H1 (cell line): Measurements from ENCODE around the gene NLN. TPM values are rescaled to one million over a fixed set of nuclear protein-coding genes. Genes with fewer than 3 reads are reported as not detected.

Source experiments
- CTCF ChIA-PET: fragments of 300-600 bp; sonication (Branson Sonifier 250); formaldehyde crosslinking; loops from one replicate; lab custom pipeline; 2021; ENCODE audit not compliant: partially characterized antibody; lab: Charles Lee
- POLR2A ChIA-PET: fragments of 300-600 bp; sonication (Branson Sonifier 250); formaldehyde crosslinking; loops from one replicate; lab custom pipeline; 2021; ENCODE audit warnings: inconsistent platforms; ENCODE audit not compliant: partially characterized antibody; lab: Charles Lee
- DNase-seq, 2 experiments: peaks; one replicate each; pipeline versions ENCODE4 v3.0.0 to v3.0.0-alpha.2; 2010 to 2022; ENCODE audit warnings: low spot score in 2 of 2, low read depth in 1 of 2, mixed read lengths in 1 of 2
- FAIRE-seq: peaks from 2 replicates; lab custom pipeline; 2011; peaks lifted over from hg19 to GRCh38; lab: Jason Lieb, UNC
- H2AFZ ChIP-seq: 2 replicates; pipeline ENCODE4 v1.8.1; 2012; ENCODE audit warnings: low read length, inconsistent platforms
- H2AK5ac ChIP-seq: 2 replicates; pipeline ENCODE4 v1.6.1; 2013; ENCODE audit warnings: low read depth, low read length
- H2BK120ac ChIP-seq: replicated peaks from 2 replicates; pipeline ENCODE3; 2013; ENCODE audit warnings: low read depth, low read length, inconsistent platforms
- H2BK12ac ChIP-seq: 2 replicates; pipeline ENCODE4 v1.6.1; 2013; ENCODE audit warnings: low read depth, low read length
- H2BK15ac ChIP-seq: 2 replicates; pipeline ENCODE4 v1.6.1; 2013; ENCODE audit warnings: low read length
- H2BK20ac ChIP-seq: 2 replicates; pipeline ENCODE4 v1.6.1; 2013; ENCODE audit warnings: low read length
- H2BK5ac ChIP-seq: 2 replicates; pipeline ENCODE4 v1.6.1; 2013; ENCODE audit warnings: low read depth, low read length
- H3K14ac ChIP-seq: 2 replicates; pipeline ENCODE4 v1.6.1; 2013; ENCODE audit warnings: inconsistent platforms; ENCODE audit not compliant: insufficient read length
- H3K18ac ChIP-seq: 2 replicates; pipeline ENCODE4 v1.6.1; 2013; ENCODE audit warnings: low read length; ENCODE audit errors: extremely low read depth
- H3K23ac ChIP-seq: 2 replicates; pipeline ENCODE4 v1.6.1; 2013; ENCODE audit warnings: inconsistent platforms; ENCODE audit not compliant: insufficient read length
- H3K23me2 ChIP-seq: 2 replicates; pipeline ENCODE4 v1.6.1; 2013; ENCODE audit warnings: low read depth, low read length
- H3K27ac ChIP-seq: 2 replicates; pipeline ENCODE4 v1.6.1; 2011; ENCODE audit warnings: low read depth, low read length, inconsistent platforms
- H3K27me3 ChIP-seq, 4 experiments: replicated peaks in 1 of 4; 1 replicate in 1 of 4; 2 replicates in 3 of 4; pipeline versions ENCODE4 v1.6.1 to v1.8.1; 2011 to 2013; ENCODE audit warnings: low read length in 3 of 4, mild to moderate bottlenecking in 3 of 4, inconsistent platforms in 2 of 4, mixed read lengths in 2 of 4, moderate library complexity in 1 of 4; ENCODE audit not compliant: control insufficient read depth in 3 of 4, insufficient read depth in 3 of 4; ENCODE audit errors: extremely low read depth in 1 of 4
- H3K36me3 ChIP-seq, 4 experiments: 2 replicates each; pipeline versions ENCODE4 v1.6.1 to v1.8.1; 2011 to 2013; ENCODE audit warnings: mild to moderate bottlenecking in 4 of 4, low read length in 3 of 4, moderate library complexity in 2 of 4, control low read depth in 1 of 4, inconsistent platforms in 1 of 4; ENCODE audit not compliant: insufficient read depth in 4 of 4, control insufficient read depth in 2 of 4
- H3K4ac ChIP-seq: replicated peaks from 2 replicates; pipeline ENCODE3; 2013; ENCODE audit warnings: low read length, low read depth, mixed read lengths, inconsistent platforms; ENCODE audit not compliant: insufficient read length
- H3K4me1 ChIP-seq, 4 experiments: replicated peaks in 1 of 4; 1 replicate in 1 of 4; 2 replicates in 3 of 4; pipeline versions ENCODE4 v1.6.1 to v1.8.1; 2011 to 2013; ENCODE audit warnings: low read length in 3 of 4, inconsistent platforms in 2 of 4, mixed read lengths in 1 of 4; ENCODE audit not compliant: insufficient read depth in 4 of 4, control insufficient read depth in 3 of 4
- H3K4me2 ChIP-seq, 2 experiments: 2 replicates each; pipeline versions ENCODE4 v1.6.1 to v1.8.1; 2011 to 2013; ENCODE audit warnings: low read depth in 2 of 2, low read length in 2 of 2, control low read depth in 1 of 2, inconsistent platforms in 1 of 2, mild to moderate bottlenecking in 1 of 2; ENCODE audit not compliant: insufficient read depth in 1 of 2
- H3K4me3 ChIP-seq, 4 experiments: fragments of 200-600, 300-600 bp in 1 of 4; sonication (generic), shearing (Covaris generic), sonication (Bioruptor Twin) in 1 of 4; 2 replicates each; pipeline versions ENCODE4 v1.5.1 to v1.8.1; 2011 to 2016; ENCODE audit warnings: low read length in 4 of 4, low read depth in 3 of 4, control low read depth in 2 of 4, inconsistent platforms in 2 of 4, mild to moderate bottlenecking in 2 of 4, mixed read lengths in 1 of 4, moderate library complexity in 1 of 4; ENCODE audit not compliant: insufficient read depth in 2 of 4; ENCODE audit errors: extremely low read depth in 1 of 4
- H3K56ac ChIP-seq: replicated peaks from 2 replicates; pipeline ENCODE3; 2013; ENCODE audit warnings: low read depth, mild to moderate bottlenecking, mixed read lengths, low read length, inconsistent platforms; ENCODE audit not compliant: insufficient read length
- H3K79me1 ChIP-seq: 2 replicates; pipeline ENCODE4 v1.6.1; 2013; ENCODE audit warnings: low read depth, low read length, control low read depth
- H3K79me2 ChIP-seq, 2 experiments: 2 replicates each; pipeline versions ENCODE4 v1.6.1 to v1.8.1; 2012 to 2013; ENCODE audit warnings: low read length in 2 of 2, mild to moderate bottlenecking in 2 of 2, inconsistent platforms in 1 of 2; ENCODE audit not compliant: insufficient read depth in 2 of 2, control insufficient read depth in 1 of 2
- H3K9ac ChIP-seq, 4 experiments: replicated peaks in 1 of 4; 1 replicate in 1 of 4; 2 replicates in 3 of 4; pipeline versions ENCODE4 v1.6.1 to v1.8.1; 2011 to 2013; ENCODE audit warnings: low read depth in 3 of 4, low read length in 3 of 4, control low read depth in 2 of 4, mild to moderate bottlenecking in 2 of 4, moderate library complexity in 2 of 4, inconsistent platforms in 1 of 4; ENCODE audit errors: extremely low read depth in 1 of 4
- H3K9me3 ChIP-seq, 2 experiments: 2 replicates each; pipeline versions ENCODE4 v1.6.1 to v1.8.1; 2012 to 2013; ENCODE audit warnings: mild to moderate bottlenecking in 2 of 2, moderate library complexity in 2 of 2, control low read depth in 1 of 2, inconsistent platforms in 1 of 2, low read depth in 1 of 2, low read length in 1 of 2, mixed read lengths in 1 of 2; ENCODE audit not compliant: insufficient read depth in 2 of 2
- H4K20me1 ChIP-seq, 2 experiments: replicated peaks in 1 of 2; 2 replicates each; pipeline versions ENCODE3 to v1.8.1; 2011 to 2013; ENCODE audit warnings: inconsistent platforms in 2 of 2, low read length in 2 of 2, mild to moderate bottlenecking in 1 of 2; ENCODE audit not compliant: insufficient read depth in 2 of 2, control insufficient read depth in 1 of 2
- H4K5ac ChIP-seq: 2 replicates; pipeline ENCODE4 v1.6.1; 2013; ENCODE audit warnings: low read length, low read depth, mixed read lengths, inconsistent platforms; ENCODE audit not compliant: insufficient read length
- H4K8ac ChIP-seq: 2 replicates; pipeline ENCODE4 v1.8.0; 2013; ENCODE audit warnings: mild to moderate bottlenecking, moderate library complexity, low read length, inconsistent platforms; ENCODE audit not compliant: insufficient read depth; ENCODE audit errors: extremely low read depth
- H4K91ac ChIP-seq: replicated peaks from 2 replicates; pipeline ENCODE3; 2013; ENCODE audit warnings: low read length, mixed read lengths, inconsistent platforms; ENCODE audit not compliant: insufficient read length
- ASH2L ChIP-seq: fragments of 200-600, 300-600 bp; sonication (generic); IDR thresholded peaks from one replicate; pipeline ENCODE4 v1.7.1; 2017; ENCODE audit warnings: low read length
- CBX5 ChIP-seq: fragments of 300-800, 300-1000 bp; sonication (generic); IDR thresholded peaks from 2 replicates; pipeline ENCODE4 v1.7.1; 2016; ENCODE audit warnings: antibody characterized with exemption, low read length, low read depth
- CHD2 ChIP-seq: IDR thresholded peaks from 2 replicates; pipeline ENCODE4 v1.6.1; 2012; ENCODE audit warnings: low read length, improper control_type of control experiment
- GABPA ChIP-seq: IDR thresholded peaks from 2 replicates; pipeline ENCODE4 v1.6.1; 2011; ENCODE audit warnings: mild to moderate bottlenecking, low read length, moderate library complexity, borderline replicate concordance; ENCODE audit not compliant: insufficient read depth
- HDAC6 ChIP-seq: IDR thresholded peaks from one replicate; pipeline ENCODE4 v1.7.1; 2012; ENCODE audit warnings: low read depth, mild to moderate bottlenecking, inconsistent platforms, low read length, moderate library complexity
- NRF1 ChIP-seq: IDR thresholded peaks from 2 replicates; pipeline ENCODE4 v1.6.1; 2011; ENCODE audit warnings: mild to moderate bottlenecking, low read depth, low read length, improper control_type of control experiment
- POU5F1 ChIP-seq: IDR thresholded peaks from 2 replicates; pipeline ENCODE4 v1.6.1; 2011; ENCODE audit warnings: low read depth, mild to moderate bottlenecking, low read length, moderate library complexity
- RBBP5 ChIP-seq: IDR thresholded peaks from 2 replicates; pipeline ENCODE4 v1.7.1; 2012; ENCODE audit warnings: low read depth, mild to moderate bottlenecking, inconsistent platforms, low read length, moderate library complexity, borderline replicate concordance
- SUZ12 ChIP-seq: fragments of 200-600 bp; sonication (generic); IDR thresholded peaks from 2 replicates; pipeline ENCODE4 v1.6.1; 2012; ENCODE audit warnings: mild to moderate bottlenecking, inconsistent platforms, low read length, moderate library complexity, mixed read lengths
- TBP ChIP-seq: IDR thresholded peaks from 2 replicates; pipeline ENCODE4 v1.6.1; 2011; ENCODE audit warnings: low read depth, low read length, improper control_type of control experiment
- TEAD4 ChIP-seq: IDR thresholded peaks from 2 replicates; pipeline ENCODE4 v1.6.1; 2012; ENCODE audit warnings: low read depth, low read length, inconsistent platforms, mixed read lengths
- ZNF274 ChIP-seq: IDR thresholded peaks from 2 replicates; pipeline ENCODE4 v1.7.0; 2012; ENCODE audit warnings: low read length, borderline replicate concordance; ENCODE audit errors: extremely low read depth
- WGBS, 2 experiments: shearing (Covaris generic) in 1 of 2; methylation state at CpG; one replicate each; pipeline versions ENCODE4 v1.1.6 to v1.1.7; 2013 to 2015; ENCODE audit warnings: low lambda C conversion rate in 2 of 2, mixed read lengths in 2 of 2, inconsistent platforms in 1 of 2, low coverage in 1 of 2, missing lambda C conversion rate in 1 of 2; ENCODE audit not compliant: insufficient replicate concordance in 2 of 2, insufficient coverage in 1 of 2, insufficient read length in 1 of 2; ENCODE audit errors: extremely low coverage in 1 of 2, missing lambda C conversion rate in 1 of 2; 5-methylcytosine and 5-hydroxymethylcytosine counted together
- polyA plus RNA-seq, 7 experiments: library from polyadenylated mRNA; depleted of rRNA in 3 of 7; stranded (reverse) in 5 of 7; unstranded in 2 of 7; fragments of >200 nt in 5 of 7; fragments of 200-250 nt in 2 of 7; gene quantifications; 1 replicate in 5 of 7; 2 replicates in 1 of 7; 4 replicates in 1 of 7; pipeline versions ENCODE4 v1.2.1 to v1.2.3, GENCODE V29; 2011 to 2013; ENCODE audit warnings: missing spikeins in 2 of 7, mixed read lengths in 2 of 7
- total RNA-seq: library from RNA; stranded (reverse); fragmentation: NEBNext Ultra II Directional; extraction: Animal tissue kit (Norgen Biotek cat#: 25700); gene quantifications from 2 replicates; pipeline ENCODE4 v1.2.1, GENCODE V29; 2021

The NLN gene
- total and polyA plus RNA-seq, 2 of the 8 experiments (the other 6 are each of a cell fraction or from before 2014, with no cell fraction given) = 46.7 to 192 TPM

DNA sequence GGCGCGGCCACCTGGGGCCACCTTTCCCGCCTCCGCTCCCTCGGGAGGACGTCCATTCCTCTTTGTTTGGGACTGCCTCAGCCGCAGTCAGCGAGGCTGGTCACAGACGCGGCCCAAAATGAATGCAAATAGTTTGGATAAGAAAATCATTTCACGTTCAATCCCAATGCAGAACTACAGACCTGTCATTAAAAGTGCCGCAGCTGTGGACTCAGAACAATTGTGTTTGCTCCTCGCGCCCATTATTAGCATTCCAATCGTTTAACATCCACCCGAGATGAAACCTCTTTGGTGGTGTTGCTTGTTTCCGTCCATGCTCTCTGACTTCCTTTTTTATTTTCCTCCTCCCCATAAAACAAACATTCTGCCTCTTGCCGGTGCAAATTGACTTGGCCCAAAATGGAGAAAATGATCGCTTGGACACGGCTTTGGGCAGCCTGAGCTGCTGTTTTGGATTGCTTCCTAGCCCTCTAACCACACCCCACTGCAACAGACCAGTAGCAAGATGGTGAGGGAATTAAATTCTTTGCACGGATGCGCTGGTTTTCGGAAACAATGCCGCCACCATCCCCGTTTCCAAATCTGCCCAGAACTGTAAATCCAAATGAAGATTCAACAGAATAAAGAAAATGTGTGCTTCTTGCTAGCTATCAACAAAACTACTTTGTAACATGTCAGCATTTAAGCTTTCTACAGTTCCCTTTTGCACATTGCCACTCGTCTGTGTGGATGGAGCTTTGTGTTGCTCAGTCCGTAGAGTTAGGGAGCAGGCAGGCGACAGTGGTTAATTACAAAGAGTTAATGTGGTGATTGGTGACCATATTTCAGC is 784 bp downstream of the NLN start:
- DNase-seq (peak in 1 of 2 experiments; percentile 52), FAIRE-seq (peak; percentile 52)
- Histone ChIP-seq H3K4me2 (peak overlapping the region; percentile 71 to 86), H4K8ac (peak overlapping the region; percentile 92; the same call in 1 of the 2 replicates), H3K9ac (peak overlapping the region; percentile 85 to 99 (median 94)), H3K23me2 (peaks cover 9% of the 10 kb centered on the region), H3K9me3 (no peaks in the 10 kb centered on the region), H2BK20ac (no peak overlapping the region), H2BK12ac (peak overlapping the region; percentile 2; the same call in 1 of the 2 replicates), H3K23ac (no peak overlapping the region), H3K56ac (peak overlapping the region; percentile 1), H3K79me2 (peaks cover 17 to 50% of the 10 kb centered on the region in 2 experiments), H4K91ac (peak overlapping the region; percentile 63), H3K4me3 (peak overlapping the region; percentile 78 to 95 (median 88)), H2AFZ (0 out of 2 replicates have a peak overlapping the region, but pooled peaks have one; percentile 0), H3K4ac (no peak overlapping the region), H4K5ac (no peak overlapping the region), H2AK5ac (no peak overlapping the region; the same call in 1 of the 2 replicates), H3K36me3 (no peaks in the 10 kb centered on the region; a peak in 1 of 8 replicates), H2BK120ac (no peak overlapping the region), H3K4me1 (no peaks in the 10 kb centered on the region), H3K79me1 (0 out of 2 replicates have a peak, but pooled peaks cover 4% of the 10 kb centered on the region), H4K20me1 (peaks cover 6% of the 10 kb centered on the region in 2 experiments), H3K27me3 (no peaks in the 10 kb centered on the region), H3K27ac (peak overlapping the region; percentile 77), H3K14ac (no peak overlapping the region), H2BK5ac (peak overlapping the region; percentile 84), H2BK15ac (no peak overlapping the region), H3K18ac (peak overlapping the region; percentile 81; the same call in 1 of the 2 replicates)
- ChIA-PET POLR2A (interaction anchor here (0.6 to 2.6 kb wide), 9 partner anchors 12 to 1419 kb away, joined by 3 to 12 read pairs (median 3); partner anchors contain the start of genes SHLD3, SREK1, TRAPPC13 and TRIM23), CTCF (interaction anchor here (0.7 kb wide), 1 partner anchor 57 kb away, joined by 3 read pairs; no protein-coding TSS in a partner anchor)
- 2% methylated on average over 28 of the region's 28 CpGs; no CpG with 5 or more reads in 1 of the 2 experiments for WGBS, 2 experiments
- TF ChIP-seq HDAC6 = no peak
- no peak for TF ChIP-seq NRF1
- TF ChIP-seq GABPA = no peak
- no peak for TF ChIP-seq ZNF274
- TF ChIP-seq POU5F1 = no peak
- TF ChIP-seq CHD2 = no peak
- 0 out of 2 replicates have a peak, but pooled peaks have one; percentile 49 for TF ChIP-seq TEAD4
- TF ChIP-seq CBX5 = no peak
- no peak for TF ChIP-seq ASH2L
- peak; percentile 47; the same call in 1 of the 2 replicates for TF ChIP-seq TBP
- TF ChIP-seq RBBP5 = no peak
- no peak for TF ChIP-seq SUZ12
